Fibroblast of villous mesenchyme (primary cell): ENCODE data around the gene ACP4. TPM values are rescaled to one million over a fixed set of nuclear protein-coding genes. Genes with fewer than 3 reads are reported as not detected.

Experiments
- DNase-seq: peaks from one replicate; pipeline ENCODE4 v3.0.0-alpha.2; 2010; ENCODE audit warnings: low read depth
- H3K4me3 ChIP-seq: 2 replicates; pipeline ENCODE4 v1.5.1; 2011; ENCODE audit warnings: low read depth, mild to moderate bottlenecking, low read length
- CTCF ChIP-seq: IDR thresholded peaks from 2 replicates; pipeline ENCODE4 v1.5.1; 2012; ENCODE audit warnings: low read depth, mild to moderate bottlenecking, low read length; ENCODE audit not compliant: insufficient read depth
- total RNA-seq: library from RNA; depleted of rRNA; stranded (reverse); fragments of >200 nt; gene quantifications from 2 replicates; pipeline ENCODE4 v1.2.3, GENCODE V29; 2012

Gene ACP4
- total RNA-seq, 1 donor: not detected

- TF ChIP-seq CTCF: no peak
- peak overlapping the region; percentile 70 for H3K4me3 ChIP-seq
- peak; percentile 24 for DNase-seq
Measured at GRCh38 chr19:50835103-50835784, 45.0 kb downstream of the ACP4 start.

- H3K4me3 ChIP-seq: peak overlapping the region; percentile 70
- TF ChIP-seq CTCF: no peak
- peak; percentile 50 for DNase-seq
Measured at GRCh38 chr19:50835785-50836542, 45.7 kb downstream of the ACP4 start.

GRCh38 chr19:50836543-50837195, 46.5 kb downstream of the ACP4 start:
- DNase-seq: no peak
- H3K4me3 ChIP-seq: no peak overlapping the region
- no peak for TF ChIP-seq CTCF

GRCh38 chr19:50837300-50837699, 47.1 kb downstream of the ACP4 start:
- no peak for DNase-seq
- no peak for TF ChIP-seq CTCF
- H3K4me3 ChIP-seq: no peak overlapping the region

- no peak for TF ChIP-seq CTCF
- no peak for DNase-seq
- H3K4me3 ChIP-seq: no peak overlapping the region
Measured at GRCh38 chr19:50838239-50838638, 48.0 kb downstream of the ACP4 start.

- TF ChIP-seq CTCF: no peak
- H3K4me3 ChIP-seq: no peak overlapping the region
- DNase-seq: no peak
Measured at GRCh38 chr19:50839712-50840655, 49.8 kb downstream of the ACP4 start.
